Epithelial cell of esophagus (primary cell): Measurements from ENCODE around the gene SHISA7.
"Not testable (repeated sequence)": the region's sequence is repeated elsewhere in the genome, so short reads cannot be mapped to it uniquely, and the experiment has no call there.

Experiments
- DNase-seq: peaks from one replicate; pipeline ENCODE4 v3.0.0; 2010; ENCODE audit warnings: low read depth
- H3K4me3 ChIP-seq: 2 replicates; pipeline ENCODE4 v1.5.1; 2011; ENCODE audit warnings: mild to moderate bottlenecking, low read length, control low read depth
- TF ChIP-seq, protein P1 (sequence below): IDR thresholded peaks from 2 replicates; pipeline ENCODE4 v1.5.1; 2011; ENCODE audit warnings: low read depth, mild to moderate bottlenecking, low read length, control low read depth, inconsistent platforms; ENCODE audit not compliant: insufficient read depth; ENCODE audit errors: missing control alignments

Gene SHISA7

DNA sequence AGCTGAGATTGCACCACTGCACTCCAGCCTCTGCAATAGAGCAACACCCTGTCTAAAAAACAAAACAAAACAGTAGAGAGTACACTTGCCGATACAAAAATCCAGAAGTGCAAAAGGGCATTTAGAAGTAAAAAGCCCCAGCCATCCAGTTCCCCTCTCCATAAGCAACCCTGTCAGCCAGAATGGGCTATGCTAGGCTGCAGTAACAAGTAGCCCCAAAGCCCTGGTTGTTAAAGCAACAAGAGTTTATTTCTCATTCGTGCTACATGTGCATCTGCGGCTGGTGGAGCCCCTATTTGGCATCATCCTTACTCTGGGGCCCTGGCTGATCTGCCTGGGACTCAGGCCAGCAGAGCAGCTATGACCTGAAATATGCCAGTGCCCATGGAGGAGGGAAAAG is 18.6 kb downstream of the SHISA7 start:
- DNase-seq: no peak
- TF ChIP-seq, protein P1, sequence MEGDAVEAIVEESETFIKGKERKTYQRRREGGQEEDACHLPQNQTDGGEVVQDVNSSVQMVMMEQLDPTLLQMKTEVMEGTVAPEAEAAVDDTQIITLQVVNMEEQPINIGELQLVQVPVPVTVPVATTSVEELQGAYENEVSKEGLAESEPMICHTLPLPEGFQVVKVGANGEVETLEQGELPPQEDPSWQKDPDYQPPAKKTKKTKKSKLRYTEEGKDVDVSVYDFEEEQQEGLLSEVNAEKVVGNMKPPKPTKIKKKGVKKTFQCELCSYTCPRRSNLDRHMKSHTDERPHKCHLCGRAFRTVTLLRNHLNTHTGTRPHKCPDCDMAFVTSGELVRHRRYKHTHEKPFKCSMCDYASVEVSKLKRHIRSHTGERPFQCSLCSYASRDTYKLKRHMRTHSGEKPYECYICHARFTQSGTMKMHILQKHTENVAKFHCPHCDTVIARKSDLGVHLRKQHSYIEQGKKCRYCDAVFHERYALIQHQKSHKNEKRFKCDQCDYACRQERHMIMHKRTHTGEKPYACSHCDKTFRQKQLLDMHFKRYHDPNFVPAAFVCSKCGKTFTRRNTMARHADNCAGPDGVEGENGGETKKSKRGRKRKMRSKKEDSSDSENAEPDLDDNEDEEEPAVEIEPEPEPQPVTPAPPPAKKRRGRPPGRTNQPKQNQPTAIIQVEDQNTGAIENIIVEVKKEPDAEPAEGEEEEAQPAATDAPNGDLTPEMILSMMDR: no peak
- H3K4me3 ChIP-seq: no peak overlapping the region

DNA sequence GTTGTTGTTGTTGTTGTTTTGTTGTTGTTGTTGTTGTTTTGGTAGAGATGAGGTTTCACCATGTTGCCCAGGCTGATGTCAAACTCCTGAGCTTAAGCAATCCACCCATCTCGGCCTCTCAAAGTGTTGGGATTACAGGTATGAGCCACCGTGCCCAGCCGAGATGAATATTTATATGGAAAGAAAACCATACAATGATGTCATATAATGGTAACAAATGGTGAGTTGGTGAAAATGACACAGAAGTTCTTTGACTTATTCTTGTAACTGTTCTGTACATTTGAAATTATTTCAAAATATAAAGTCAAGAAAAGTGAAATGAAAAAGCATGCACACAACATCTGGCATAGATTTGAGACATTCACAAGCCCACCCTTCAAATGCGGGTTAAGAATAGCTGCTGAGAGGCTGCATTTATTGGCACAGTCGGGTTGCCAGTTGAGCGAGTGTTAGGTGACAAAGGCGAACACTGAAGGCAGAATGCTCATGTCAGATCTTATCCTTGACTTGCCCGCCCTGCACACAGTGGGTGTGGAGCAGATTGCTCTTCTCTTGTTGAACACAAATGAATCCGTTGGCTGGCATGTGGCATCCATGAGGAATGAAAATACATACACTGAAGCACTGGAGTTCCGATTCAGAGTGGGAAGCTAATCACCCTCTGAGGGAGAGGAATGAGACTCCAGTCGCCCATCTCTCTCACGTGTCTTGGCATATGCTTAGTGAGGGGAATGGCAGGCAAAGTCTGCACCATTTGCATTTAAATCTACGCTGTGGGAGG is 19.7 kb downstream of the SHISA7 start:
- TF ChIP-seq, protein P1: no peak
- peak; percentile 32 for DNase-seq
- no peak overlapping the region for H3K4me3 ChIP-seq

DNA sequence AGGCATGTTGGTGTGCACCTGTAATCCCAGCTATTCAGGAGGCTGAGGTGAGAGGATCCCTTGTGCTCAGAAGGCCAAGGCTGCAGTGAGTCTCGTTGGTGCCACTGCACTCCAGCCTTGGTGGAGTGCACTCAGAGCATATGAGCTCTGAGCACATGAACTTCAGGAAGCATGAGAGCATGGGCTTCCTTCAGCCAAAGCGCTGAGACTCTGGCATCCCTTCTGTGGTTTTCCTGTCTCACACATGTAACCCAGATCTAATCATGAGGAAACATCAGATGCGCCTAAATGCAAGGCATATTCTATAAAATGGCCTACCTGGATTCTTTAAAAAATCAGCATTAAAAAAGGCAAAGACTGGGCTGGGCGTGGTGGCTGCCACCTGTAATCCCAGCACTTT is 21.8 kb downstream of the SHISA7 start:
- not testable (repeated sequence) for H3K4me3 ChIP-seq, DNase-seq

DNA sequence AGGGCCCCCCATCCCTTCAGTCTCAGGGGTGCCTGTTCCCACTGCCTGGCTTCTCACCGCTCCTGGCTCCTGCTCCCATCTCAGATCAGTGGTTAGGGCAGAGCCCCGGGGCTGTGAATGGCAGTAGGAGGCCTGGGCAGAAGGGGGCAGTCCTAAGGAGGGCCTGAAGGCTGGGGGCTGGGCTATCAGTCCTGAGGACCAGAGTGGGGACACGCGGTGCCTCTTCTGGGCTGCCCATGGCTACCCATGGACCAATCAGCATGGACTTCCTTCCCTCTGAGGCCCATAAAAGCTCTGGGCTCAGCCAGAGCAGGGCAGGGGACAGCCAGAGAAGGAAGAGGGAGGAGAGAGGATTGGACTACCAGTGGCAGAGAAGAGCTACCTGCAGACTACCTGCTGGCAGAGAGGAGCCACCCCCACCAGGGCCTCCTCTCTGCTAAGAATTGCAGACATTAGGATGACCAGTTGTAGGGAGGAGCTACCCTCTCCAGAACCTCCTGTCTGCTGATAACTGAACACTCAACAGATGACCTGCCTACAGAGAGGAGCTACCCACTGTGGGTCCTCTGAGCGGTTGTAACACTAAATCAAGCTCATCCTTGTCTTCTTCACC is 23.4 kb downstream of the SHISA7 start:
- no peak overlapping the region for H3K4me3 ChIP-seq
- DNase-seq: no peak
- TF ChIP-seq, protein P1: no peak

DNA sequence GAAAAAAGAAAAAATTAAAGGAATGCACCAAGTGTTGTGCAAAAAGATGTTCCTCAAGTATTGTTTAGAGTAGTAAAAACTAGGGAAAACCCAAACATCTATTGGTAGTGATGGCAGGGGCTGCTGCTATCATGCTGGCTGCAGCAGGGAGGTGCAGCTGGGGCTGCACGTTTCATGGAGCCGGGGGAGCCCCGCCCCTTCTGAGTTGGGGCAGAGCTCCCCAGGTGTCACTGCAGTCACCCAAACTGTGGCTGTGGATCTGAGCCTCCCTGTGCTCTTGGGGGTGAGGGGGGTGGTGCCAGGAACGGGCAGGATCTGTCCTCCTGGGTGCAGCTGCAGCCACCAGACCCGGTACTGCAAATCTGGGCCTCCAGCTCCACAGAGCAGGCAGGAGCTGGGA is 24.0 kb downstream of the SHISA7 start:
- no peak for DNase-seq
- no peak overlapping the region for H3K4me3 ChIP-seq
- TF ChIP-seq, protein P1: no peak

DNA sequence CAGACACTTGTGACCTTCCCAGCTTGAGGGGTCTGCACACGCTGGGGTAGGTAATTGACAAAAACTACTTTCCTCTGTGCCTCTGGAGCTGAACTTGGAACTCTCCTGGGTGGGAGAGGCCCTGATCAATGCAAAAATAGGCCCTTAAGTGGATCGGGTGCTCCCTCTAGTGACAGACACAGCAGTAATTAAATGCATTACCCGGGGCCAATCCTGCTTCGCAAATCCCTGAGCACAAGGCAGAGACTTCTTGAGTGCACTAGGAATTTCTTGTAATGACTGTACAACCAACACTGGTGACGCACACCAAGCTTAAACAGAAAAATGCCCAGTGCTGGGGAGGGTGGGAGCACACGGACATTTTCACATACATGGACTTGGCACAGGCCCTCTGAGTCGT is 24.9 kb downstream of the SHISA7 start:
- no peak overlapping the region for H3K4me3 ChIP-seq
- TF ChIP-seq, protein P1: peak; percentile 65
- DNase-seq: peak; percentile 86

DNA sequence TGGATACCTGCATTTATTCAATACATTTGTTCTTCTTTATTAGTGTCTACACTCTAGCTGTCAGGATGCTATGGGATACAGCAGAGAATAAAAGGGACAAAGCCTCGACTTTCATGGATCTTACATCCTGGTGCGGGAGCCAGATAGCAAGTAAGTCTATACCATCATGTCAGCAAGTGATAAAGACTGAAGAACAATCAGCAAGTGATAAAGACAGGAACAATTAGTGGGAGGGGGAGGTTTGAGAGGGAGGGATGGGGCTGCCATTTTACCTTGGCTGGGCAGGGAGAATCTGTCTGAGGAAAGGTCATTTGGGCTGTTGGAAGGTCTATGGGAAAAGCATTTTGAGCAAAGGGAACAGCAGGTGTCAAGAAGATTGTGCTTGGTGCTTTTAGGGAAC is 32.9 kb downstream of the SHISA7 start:
- TF ChIP-seq, protein P1: no peak
- no peak for DNase-seq
- no peak overlapping the region for H3K4me3 ChIP-seq

DNA sequence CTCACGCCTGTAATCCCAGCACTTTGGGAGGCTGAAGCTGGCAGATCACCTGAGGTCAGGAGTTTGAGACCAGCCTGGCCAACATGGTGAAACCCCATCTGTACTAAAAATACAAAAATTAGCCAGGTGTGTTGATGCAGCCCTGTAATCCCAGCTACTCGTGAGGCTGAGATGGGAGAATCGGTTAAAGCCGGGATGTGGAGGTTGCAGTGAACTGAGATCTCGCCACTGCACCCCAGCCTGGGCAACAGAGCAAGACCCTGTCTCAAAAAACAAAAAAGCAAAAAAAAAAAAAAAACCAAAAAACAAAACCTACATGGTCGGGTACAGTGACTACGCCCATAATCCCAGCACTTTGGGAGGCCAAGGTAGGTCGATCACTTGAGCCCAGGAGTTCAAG is 33.9 kb downstream of the SHISA7 start:
- not testable (repeated sequence) for H3K4me3 ChIP-seq, DNase-seq
